Lung microvascular endothelial cell (primary cell): Measurements from ENCODE around the gene FAM162A. TPM values are rescaled to one million over a fixed set of nuclear protein-coding genes. Genes with fewer than 3 reads are reported as not detected.
A peak's percentile ranks its signal among the peaks of the same experiment; 100 is the strongest.

Experiments used
- DNase-seq, 2 donors: peaks; one replicate each; pipeline versions ENCODE4 v3.0.0 to v3.0.0-alpha.2; 2010; ENCODE audit warnings: low read depth in 2 of 2
- total RNA-seq: library from RNA; depleted of rRNA; stranded (reverse); fragments of >200 nt; gene quantifications from 2 replicates; pipeline ENCODE4 v1.2.1, GENCODE V29; 2014

Gene FAM162A
- total RNA-seq, 1 donor from 2014 or later = 6.5 TPM

GRCh38 chr3:122387709-122388108, 3.7 kb downstream of the FAM162A start:
- no peak for DNase-seq

- DNase-seq = no peak
Measured at GRCh38 chr3:122389197-122389596, 5.2 kb downstream of the FAM162A start.

GRCh38 chr3:122389892-122390291, 5.9 kb downstream of the FAM162A start:
- no peak for DNase-seq

GRCh38 chr3:122390665-122391064, 6.7 kb downstream of the FAM162A start:
- no peak for DNase-seq

GRCh38 chr3:122391681-122392446, 7.9 kb downstream of the FAM162A start:
- no peak for DNase-seq

GRCh38 chr3:122392868-122393844, 9.2 kb downstream of the FAM162A start:
- DNase-seq = peak; percentile 65 to 76

- no peak for DNase-seq
Measured at GRCh38 chr3:122394173-122394572, 10.2 kb downstream of the FAM162A start.

- DNase-seq = peak in 1 of 2 donors; percentile 11
Measured at GRCh38 chr3:122395582-122395981, 11.6 kb downstream of the FAM162A start.

- DNase-seq = no peak
Measured at GRCh38 chr3:122396511-122396910, 12.5 kb downstream of the FAM162A start.

GRCh38 chr3:122397201-122397600, 13.2 kb downstream of the FAM162A start:
- DNase-seq = no peak

GRCh38 chr3:122398920-122399319, 14.9 kb downstream of the FAM162A start:
- DNase-seq = no peak

GRCh38 chr3:122403489-122403888, 19.5 kb downstream of the FAM162A start:
- peak in 1 of 2 donors; percentile 61 for DNase-seq

- DNase-seq = no peak
Measured at GRCh38 chr3:122405015-122405414, 21.0 kb downstream of the FAM162A start.

GRCh38 chr3:122406198-122406597, 22.2 kb downstream of the FAM162A start:
- no peak for DNase-seq

- no peak for DNase-seq
Measured at GRCh38 chr3:122407946-122408345, 24.0 kb downstream of the FAM162A start.

GRCh38 chr3:122409446-122409845, 25.5 kb downstream of the FAM162A start:
- DNase-seq = no peak

- no peak for DNase-seq
Measured at GRCh38 chr3:122410111-122410510, 26.1 kb downstream of the FAM162A start.

- DNase-seq = no peak
Measured at GRCh38 chr3:122410639-122411038, 26.7 kb downstream of the FAM162A start.

GRCh38 chr3:122414391-122414790, 30.4 kb downstream of the FAM162A start:
- DNase-seq = no peak

GRCh38 chr3:122415104-122415744, 31.2 kb downstream of the FAM162A start:
- peak in 1 of 2 donors; percentile 56 for DNase-seq

GRCh38 chr3:122415762-122416654, 32.0 kb downstream of the FAM162A start, which contains the start of gene WDR5B:
TSS of gene WDR5B (minus strand) at chr3:122416062. CDS start at chr3:122415528, 534 bp downstream.
- DNase-seq = peak; percentile 98 to 99
